Psoas muscle (tissue), 8 donors: ENCODE results near the gene DTNB. TPM values are rescaled to one million over a fixed set of nuclear protein-coding genes. Genes with fewer than 3 reads are reported as not detected.

Experiments used
- ATAC-seq, 4 donors: fragments of 200-7000 bp; cut with Tn5 transposase; one replicate each; pipeline ENCODE4 v1.9.1; 2020; ENCODE audit warnings: moderate library complexity in 3 of 4, mild to moderate bottlenecking in 2 of 4
- DNase-seq, 2 donors: peaks; one replicate each; pipeline ENCODE4 v3.0.0-alpha.2; 2020
- H3K27ac ChIP-seq: fragments of 200-600 bp; one replicate; pipeline ENCODE4 v1.8.0; 2022
- H3K27me3 ChIP-seq, 3 donors: fragments of 200-600 bp in 1 of 3; one replicate each; pipeline versions ENCODE4 v1.6.1 to v1.8.0; 2013 to 2022; ENCODE audit warnings: low read length in 2 of 3, mild to moderate bottlenecking in 2 of 3, moderate library complexity in 1 of 3; ENCODE audit not compliant: insufficient read depth in 3 of 3
- H3K36me3 ChIP-seq, 2 donors: fragments of 200-600 bp in 1 of 2; one replicate each; pipeline versions ENCODE4 v1.6.1 to v1.8.0; 2013 to 2022; ENCODE audit warnings: low read depth in 1 of 2, mild to moderate bottlenecking in 1 of 2, moderate library complexity in 1 of 2; ENCODE audit not compliant: insufficient read depth in 1 of 2
- H3K4me1 ChIP-seq: fragments of 200-600 bp; one replicate; pipeline ENCODE4 v1.8.0; 2022
- H3K4me3 ChIP-seq: fragments of 200-600 bp; one replicate; pipeline ENCODE4 v1.8.0; 2022; ENCODE audit warnings: mild to moderate bottlenecking
- H3K9me3 ChIP-seq: fragments of 200-600 bp; one replicate; pipeline ENCODE4 v1.8.0; 2022
- WGBS, 3 donors: extraction: QIAGEN DNeasy Blood & Tissue Kit; methylation state at CpG; one replicate each; pipeline versions ENCODE4 v1.1.6 to v1.1.7; 2013; 5-methylcytosine and 5-hydroxymethylcytosine counted together
- intact Hi-C, 2 donors: fragments of 100-400 bp; cut with DNase I; formaldehyde crosslinking; loops; one replicate each; pipeline versions ENCODE4 v1.11.0 to v1.14.2; 2022
- polyA plus RNA-seq, 3 donors: library from polyadenylated mRNA; stranded (reverse); fragments of 200-250 nt; gene quantifications; one replicate each; pipeline ENCODE4 v1.2.3, GENCODE V29; 2013
- total RNA-seq, 4 donors: library from RNA; stranded (reverse); fragmentation: NEBNext Ultra II Directional in 2 of 4; extraction: Animal tissue kit (Norgen Biotek cat#: 25700) in 2 of 4; gene quantifications; one replicate each; pipeline versions ENCODE4 v1.2.1 to v1.2.4, GENCODE V29; 2021 to 2023
- TF ChIP-seq, protein P1 (sequence below): fragments of 200-600 bp; IDR thresholded peaks from one replicate; pipeline ENCODE4 v1.8.0; 2022; ENCODE audit warnings: antibody characterized with exemption
- donor health status: healthy with polysubstance abuse.
- donor health status: DM: no; HTN: no; CAD: no; lungs with moderate emphysema.
- donor health status: Bipolar disorder and iron deficiency.
- donor health status: healthy.
- donor health status: DM: yes; HTN: yes; CAD: no.
- donor health status: DM: no; HTN: no; CAD: no.
- donor health status: DM: no; HTN: no; CAD: no.
- donor health status: DM: yes; HTN: yes; CAD: no.

DTNB gene
- total and polyA plus RNA-seq, 7 donors, result 2.3 to 6.3 (median 4.2) TPM

DNA sequence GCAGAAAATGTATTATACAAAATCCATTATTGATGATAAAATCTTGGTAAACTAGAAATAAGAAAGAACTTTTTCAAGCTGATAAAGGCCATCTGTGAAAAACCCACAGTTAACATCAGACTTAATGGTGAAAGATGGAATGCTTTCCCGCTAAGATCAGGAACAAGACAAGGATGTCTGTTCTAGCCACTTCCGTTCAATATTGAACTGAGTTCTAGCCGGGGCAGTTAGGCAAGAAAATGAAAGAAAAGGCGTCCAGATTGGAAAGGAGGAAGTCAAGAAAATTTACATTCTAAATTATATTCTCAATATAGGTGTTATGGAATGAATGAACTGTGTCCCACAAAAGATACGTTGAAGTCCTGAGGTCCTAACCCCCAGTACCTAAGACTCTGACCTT is 39.1 kb upstream of the DTNB start:
- TF ChIP-seq, protein P1, sequence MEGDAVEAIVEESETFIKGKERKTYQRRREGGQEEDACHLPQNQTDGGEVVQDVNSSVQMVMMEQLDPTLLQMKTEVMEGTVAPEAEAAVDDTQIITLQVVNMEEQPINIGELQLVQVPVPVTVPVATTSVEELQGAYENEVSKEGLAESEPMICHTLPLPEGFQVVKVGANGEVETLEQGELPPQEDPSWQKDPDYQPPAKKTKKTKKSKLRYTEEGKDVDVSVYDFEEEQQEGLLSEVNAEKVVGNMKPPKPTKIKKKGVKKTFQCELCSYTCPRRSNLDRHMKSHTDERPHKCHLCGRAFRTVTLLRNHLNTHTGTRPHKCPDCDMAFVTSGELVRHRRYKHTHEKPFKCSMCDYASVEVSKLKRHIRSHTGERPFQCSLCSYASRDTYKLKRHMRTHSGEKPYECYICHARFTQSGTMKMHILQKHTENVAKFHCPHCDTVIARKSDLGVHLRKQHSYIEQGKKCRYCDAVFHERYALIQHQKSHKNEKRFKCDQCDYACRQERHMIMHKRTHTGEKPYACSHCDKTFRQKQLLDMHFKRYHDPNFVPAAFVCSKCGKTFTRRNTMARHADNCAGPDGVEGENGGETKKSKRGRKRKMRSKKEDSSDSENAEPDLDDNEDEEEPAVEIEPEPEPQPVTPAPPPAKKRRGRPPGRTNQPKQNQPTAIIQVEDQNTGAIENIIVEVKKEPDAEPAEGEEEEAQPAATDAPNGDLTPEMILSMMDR, result no peak
- Histone ChIP-seq H3K4me1 (no peaks in the 10 kb centered on the region), H3K9me3 (no peaks in the 10 kb centered on the region), H3K27me3 (peaks cover 0 to 4% (median 0%) of the 10 kb centered on the region in 3 donors), H3K27ac (no peak overlapping the region), H3K4me3 (no peak overlapping the region), H3K36me3 (no peaks in the 10 kb centered on the region)
- DNase-seq, result no peak
- 73 to 81% (median 75%) methylated on average over 5 of the region's 5 CpGs for WGBS, 3 donors
- ATAC-seq, result no peak
- intact Hi-C loops, result no loop called here

DNA sequence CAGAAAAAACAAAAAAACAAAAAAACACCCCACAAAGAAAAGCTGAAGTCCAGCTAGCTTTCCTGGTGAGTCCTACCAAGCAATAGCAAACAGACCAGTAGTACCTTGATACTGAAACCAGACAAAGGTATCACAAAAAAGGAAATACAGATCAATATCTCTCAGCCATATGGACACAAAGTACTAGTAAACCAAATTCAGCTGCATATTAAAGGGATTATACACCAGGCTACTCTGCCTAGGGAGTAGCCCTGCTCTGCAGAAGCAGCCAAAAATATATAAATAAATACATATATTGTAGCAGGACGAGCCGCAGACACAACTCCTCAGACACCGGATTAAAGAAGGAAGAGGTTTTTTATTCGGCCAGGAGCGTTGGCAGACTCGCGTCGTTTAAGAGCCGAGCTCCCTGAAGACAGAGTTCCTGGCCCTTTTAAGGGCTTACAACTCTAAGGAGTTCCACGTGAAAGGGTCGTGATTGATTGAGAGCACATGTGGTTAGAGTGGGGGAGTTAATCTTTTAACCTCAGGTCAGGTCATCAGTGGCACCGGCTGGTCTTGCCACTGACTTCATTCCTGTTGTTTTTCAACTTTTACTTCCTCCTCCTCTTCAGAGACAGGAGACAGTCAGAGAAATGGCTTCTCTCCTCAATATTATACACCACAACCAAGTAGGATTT is 38.4 kb upstream of the DTNB start:
- Histone ChIP-seq H3K4me1 (no peaks in the 10 kb centered on the region), H3K4me3 (no peak overlapping the region), H3K27me3 (peaks cover 0 to 4% (median 0%) of the 10 kb centered on the region in 3 donors), H3K9me3 (no peaks in the 10 kb centered on the region), H3K36me3 (no peaks in the 10 kb centered on the region), H3K27ac (no peak overlapping the region)
- 7 to 8% (median 7%) methylated on average over 12 of the region's 12 CpGs for WGBS, 3 donors
- DNase-seq (no peak), ATAC-seq (no peak)
- TF ChIP-seq, protein P1, result no peak
- intact Hi-C loops, result no loop called here

DNA sequence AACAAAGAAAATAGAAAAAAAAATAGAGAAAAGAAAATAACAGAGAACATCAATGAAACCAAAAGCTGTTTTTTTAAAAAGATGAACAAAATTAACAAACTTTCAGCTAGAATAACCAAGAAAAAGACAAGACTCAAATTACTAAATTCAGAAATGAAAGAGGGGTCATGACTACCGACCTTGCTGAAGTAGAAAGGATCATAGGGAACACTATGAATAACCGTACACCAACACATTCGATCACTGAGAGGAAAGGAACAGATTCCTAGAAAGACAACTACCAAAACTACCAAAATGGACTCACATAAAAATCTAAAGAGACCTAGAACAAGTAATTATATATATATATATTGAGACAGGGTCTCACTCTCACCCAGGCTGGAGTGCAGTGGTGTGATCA is 37.4 kb upstream of the DTNB start:
- 63 to 73% (median 73%) methylated on average over 3 of the region's 3 CpGs for WGBS, 3 donors
- TF ChIP-seq, protein P1, result no peak
- DNase-seq (no peak), ATAC-seq (no peak)
- H3K27me3 ChIP-seq, result peaks cover 0 to 4% (median 0%) of the 10 kb centered on the region in 3 donors
- H3K4me1 ChIP-seq, result no peaks in the 10 kb centered on the region
- H3K36me3 ChIP-seq, result no peaks in the 10 kb centered on the region
- no peak overlapping the region for H3K27ac ChIP-seq
- intact Hi-C loops, result no loop called here
- no peaks in the 10 kb centered on the region for H3K9me3 ChIP-seq
- no peak overlapping the region for H3K4me3 ChIP-seq

DNA sequence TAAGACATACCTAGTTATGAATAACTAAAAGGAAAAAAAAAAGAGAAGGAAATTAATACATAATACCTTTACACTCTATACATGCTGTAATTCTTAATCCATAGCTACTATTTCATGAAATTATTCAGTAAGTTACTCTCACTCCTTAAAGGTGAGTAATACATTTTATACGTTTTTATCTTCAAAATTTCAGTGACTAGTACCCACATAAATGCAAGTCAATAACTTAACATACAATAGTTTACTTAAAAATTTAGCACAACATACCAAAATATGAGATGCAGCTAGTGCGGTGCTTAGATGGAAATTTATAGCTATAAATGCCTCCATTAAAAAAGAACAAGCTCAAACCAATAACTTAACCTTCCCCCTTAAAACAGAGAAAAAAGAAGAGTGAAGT is 36.0 kb upstream of the DTNB start:
- no peak overlapping the region for H3K27ac ChIP-seq
- no peak for DNase-seq
- ATAC-seq, result no peak
- no peaks in the 10 kb centered on the region for H3K36me3 ChIP-seq
- intact Hi-C loops, result no loop called here
- TF ChIP-seq, protein P1, result no peak
- 86 to 92% (median 90%) methylated on average over 2 of the region's 2 CpGs for WGBS, 3 donors
- no peaks in the 10 kb centered on the region for H3K4me1 ChIP-seq
- H3K9me3 ChIP-seq, result no peaks in the 10 kb centered on the region
- no peak overlapping the region for H3K4me3 ChIP-seq
- peaks cover 0 to 4% (median 0%) of the 10 kb centered on the region in 3 donors for H3K27me3 ChIP-seq
